ENCODE data around the gene IGF1.
"Not testable (repeated sequence)": the region's sequence is repeated elsewhere in the genome, so short reads cannot be mapped to it uniquely, and the experiment has no call there.

IGF1 gene

DNA sequence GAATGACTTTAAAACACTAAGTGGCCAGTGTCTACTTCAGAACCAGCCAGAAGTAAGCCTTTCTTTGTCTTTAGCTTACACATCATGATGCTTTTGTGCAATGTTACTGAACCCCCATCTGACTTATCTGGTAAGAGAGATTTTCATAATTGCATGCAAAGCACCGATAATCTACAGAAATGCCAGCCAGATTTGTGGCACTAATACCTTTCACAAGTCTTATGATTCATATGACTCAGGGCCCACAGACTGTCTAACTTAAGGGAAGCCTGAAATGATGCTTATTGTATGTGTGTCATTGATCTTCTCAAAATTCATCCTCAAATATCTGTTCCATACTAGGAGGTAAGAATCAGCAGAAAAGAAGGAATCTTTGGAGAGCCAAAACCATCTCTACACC is 18.0 kb downstream of the IGF1 start:
- H3K4me1 ChIP-seq (ENCODE audit: control insufficient read depth, insufficient read depth, low read length), result no peaks in the 10 kb centered on the region
- no peaks in the 10 kb centered on the region for H3K9me3 ChIP-seq (ENCODE audit: control insufficient read depth, insufficient read depth, low read length)
- no peaks in the 10 kb centered on the region for H3K27me3 ChIP-seq (ENCODE audit: control insufficient read depth, insufficient read depth, low read length)
- H3K4me3 ChIP-seq (ENCODE audit: low read depth, low read length), result no peak overlapping the region
- H3K9ac ChIP-seq (ENCODE audit: low read depth, low read length), result no peak overlapping the region
- H3K36me3 ChIP-seq (ENCODE audit: control insufficient read depth, insufficient read depth, low read length), result no peaks in the 10 kb centered on the region
- no peak overlapping the region for H3K27ac ChIP-seq (ENCODE audit: low read depth, low read length)

DNA sequence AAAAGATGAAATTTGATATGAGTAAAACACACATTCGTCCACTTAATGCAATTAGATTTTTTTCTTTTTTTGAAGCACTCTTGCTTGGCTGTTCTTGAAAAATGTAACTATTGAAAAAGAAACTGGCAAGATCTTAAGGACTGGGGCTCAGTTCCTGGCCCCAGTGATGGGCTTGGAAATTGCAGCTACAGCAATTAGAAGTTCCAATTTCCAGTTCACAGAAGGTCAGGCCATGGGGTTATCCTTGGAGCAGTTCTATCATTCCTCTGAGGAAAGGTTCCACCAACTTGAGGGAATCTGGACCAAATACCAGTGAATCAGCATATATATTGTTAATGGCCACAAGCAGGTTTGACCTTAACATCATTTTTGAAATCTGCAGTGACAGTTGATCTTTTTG is 18.9 kb downstream of the IGF1 start:
- no peak overlapping the region for H3K9ac ChIP-seq (ENCODE audit: low read depth, low read length)
- H3K9me3 ChIP-seq (ENCODE audit: control insufficient read depth, insufficient read depth, low read length), result no peaks in the 10 kb centered on the region
- no peaks in the 10 kb centered on the region for H3K27me3 ChIP-seq (ENCODE audit: control insufficient read depth, insufficient read depth, low read length)
- H3K4me1 ChIP-seq (ENCODE audit: control insufficient read depth, insufficient read depth, low read length), result no peaks in the 10 kb centered on the region
- no peak overlapping the region for H3K27ac ChIP-seq (ENCODE audit: low read depth, low read length)
- H3K36me3 ChIP-seq (ENCODE audit: control insufficient read depth, insufficient read depth, low read length), result no peaks in the 10 kb centered on the region
- no peak overlapping the region for H3K4me3 ChIP-seq (ENCODE audit: low read depth, low read length)

- H3K4me1 ChIP-seq (ENCODE audit: control insufficient read depth, insufficient read depth, low read length), result no peaks in the 10 kb centered on the region
- H3K27ac ChIP-seq (ENCODE audit: low read depth, low read length), result no peak overlapping the region
- H3K36me3 ChIP-seq (ENCODE audit: control insufficient read depth, insufficient read depth, low read length), result no peaks in the 10 kb centered on the region
- no peaks in the 10 kb centered on the region for H3K9me3 ChIP-seq (ENCODE audit: control insufficient read depth, insufficient read depth, low read length)
- H3K9ac ChIP-seq (ENCODE audit: low read depth, low read length), result no peak overlapping the region
- no peak overlapping the region for H3K4me3 ChIP-seq (ENCODE audit: low read depth, low read length)
- no peaks in the 10 kb centered on the region for H3K27me3 ChIP-seq (ENCODE audit: control insufficient read depth, insufficient read depth, low read length)
Observed at GRCh38 chr12:102459314-102459713, 21.0 kb downstream of the IGF1 start.

DNA sequence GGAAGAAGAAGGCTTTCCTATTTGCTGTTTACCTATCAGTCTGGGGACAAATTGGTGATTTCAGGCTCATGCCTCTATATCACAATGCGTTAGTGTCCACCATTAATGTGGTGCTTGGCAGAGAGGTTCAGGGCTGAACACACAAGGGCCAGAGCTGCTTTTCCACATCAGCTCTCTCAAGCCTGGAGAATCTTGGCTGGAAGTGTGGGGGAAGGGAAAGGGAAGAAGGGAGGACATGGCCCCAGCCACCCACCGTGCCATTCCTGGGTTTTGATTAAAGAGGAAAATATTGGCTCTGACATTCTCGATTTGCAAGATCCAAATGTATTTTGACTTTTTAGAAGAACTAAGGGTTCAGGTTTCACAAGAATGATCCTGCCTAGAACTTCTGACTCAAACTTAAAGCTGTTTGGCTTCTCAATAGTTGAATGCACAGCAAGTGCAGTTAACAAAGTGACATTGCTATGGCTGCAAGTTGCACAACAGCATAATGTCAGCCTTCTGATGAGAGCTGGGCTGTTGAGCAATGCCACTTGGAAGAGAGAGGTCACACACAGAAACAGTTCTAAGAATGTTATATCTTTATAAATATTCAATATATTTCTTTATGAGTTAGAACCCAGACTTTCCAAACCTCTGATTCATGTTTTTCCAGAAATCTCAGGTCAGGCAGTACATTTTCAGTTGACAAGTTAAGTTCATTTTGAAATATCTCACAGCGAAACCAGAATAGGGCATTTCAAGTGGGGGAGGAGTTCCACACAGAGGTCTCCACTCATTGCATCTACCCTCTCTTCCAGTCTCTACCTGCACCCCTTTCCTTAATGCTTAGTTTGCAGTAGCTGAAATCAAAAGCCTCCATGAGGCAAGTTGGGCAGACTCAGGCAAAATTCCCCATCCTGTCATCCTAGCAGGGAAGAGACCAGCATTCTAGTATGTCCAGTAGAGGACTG is 25.3 kb downstream of the IGF1 start:
- H3K27ac ChIP-seq (ENCODE audit: low read depth, low read length), result no peak overlapping the region
- 0 out of 2 replicates have a peak, but pooled peaks cover 5% of the 10 kb centered on the region for H3K4me1 ChIP-seq (ENCODE audit: control insufficient read depth, insufficient read depth, low read length)
- no peaks in the 10 kb centered on the region for H3K9me3 ChIP-seq (ENCODE audit: control insufficient read depth, insufficient read depth, low read length)
- H3K4me3 ChIP-seq (ENCODE audit: low read depth, low read length), result no peak overlapping the region
- H3K36me3 ChIP-seq (ENCODE audit: control insufficient read depth, insufficient read depth, low read length), result no peaks in the 10 kb centered on the region
- no peak overlapping the region for H3K9ac ChIP-seq (ENCODE audit: low read depth, low read length)
- no peaks in the 10 kb centered on the region for H3K27me3 ChIP-seq (ENCODE audit: control insufficient read depth, insufficient read depth, low read length)

- Histone ChIP-seq H3K4me3 (ENCODE audit: low read depth, low read length) (no peak overlapping the region), H3K27me3 (ENCODE audit: control insufficient read depth, insufficient read depth, low read length) (no peaks in the 10 kb centered on the region), H3K9ac (ENCODE audit: low read depth, low read length) (no peak overlapping the region), H3K4me1 (ENCODE audit: control insufficient read depth, insufficient read depth, low read length) (0 out of 2 replicates have a peak, but pooled peaks cover 5% of the 10 kb centered on the region), H3K36me3 (ENCODE audit: control insufficient read depth, insufficient read depth, low read length) (no peaks in the 10 kb centered on the region), H3K27ac (ENCODE audit: low read depth, low read length) (no peak overlapping the region), H3K9me3 (ENCODE audit: control insufficient read depth, insufficient read depth, low read length) (no peaks in the 10 kb centered on the region)
Observed at GRCh38 chr12:102454330-102454729, 26.0 kb downstream of the IGF1 start.

GRCh38 chr12:102452605-102453004 is 27.8 kb downstream of the IGF1 start:
- H3K27me3 ChIP-seq (ENCODE audit: control insufficient read depth, insufficient read depth, low read length), result no peaks in the 10 kb centered on the region

GRCh38 chr12:102449018-102449417 is 31.3 kb downstream of the IGF1 start:
- not testable (repeated sequence) for H3K9ac ChIP-seq (ENCODE audit: low read depth, low read length); H3K27me3 ChIP-seq (ENCODE audit: control insufficient read depth, insufficient read depth, low read length); H3K36me3 ChIP-seq (ENCODE audit: control insufficient read depth, insufficient read depth, low read length); H3K27ac ChIP-seq (ENCODE audit: low read depth, low read length); H3K4me1 ChIP-seq (ENCODE audit: control insufficient read depth, insufficient read depth, low read length); H3K4me3 ChIP-seq (ENCODE audit: low read depth, low read length); H3K9me3 ChIP-seq (ENCODE audit: control insufficient read depth, insufficient read depth, low read length)

More at GRCh38 chr12:102452605-102453004, 27.8 kb downstream of the IGF1 start:
- 0 out of 2 replicates have a peak, but pooled peaks cover 5% of the 10 kb centered on the region for H3K4me1 ChIP-seq (ENCODE audit: control insufficient read depth, insufficient read depth, low read length)
- no peak overlapping the region for H3K9ac ChIP-seq (ENCODE audit: low read depth, low read length)
- H3K4me3 ChIP-seq (ENCODE audit: low read depth, low read length), result no peak overlapping the region
- H3K27ac ChIP-seq (ENCODE audit: low read depth, low read length), result no peak overlapping the region
- no peaks in the 10 kb centered on the region for H3K9me3 ChIP-seq (ENCODE audit: control insufficient read depth, insufficient read depth, low read length)
- no peaks in the 10 kb centered on the region for H3K36me3 ChIP-seq (ENCODE audit: control insufficient read depth, insufficient read depth, low read length)

DNA sequence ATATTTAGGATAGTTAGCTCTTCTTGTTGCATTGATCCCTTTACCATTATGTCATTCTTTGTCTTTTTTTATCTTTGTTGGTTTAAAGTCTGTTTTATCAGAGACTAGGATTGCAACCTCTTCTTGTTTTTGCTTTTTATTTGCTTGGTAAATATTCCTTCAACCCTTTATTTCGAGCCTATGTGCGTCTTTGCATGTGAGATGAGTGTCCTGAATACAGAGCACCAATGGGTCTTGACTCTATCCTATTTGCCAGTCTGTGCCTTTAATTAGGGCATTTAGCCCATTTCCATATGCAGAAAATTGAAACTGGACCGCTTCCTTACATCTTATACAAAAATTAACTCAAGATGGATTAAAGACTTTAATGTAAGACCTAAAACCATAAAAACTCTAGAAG is 32.9 kb downstream of the IGF1 start:
- H3K4me3 ChIP-seq (ENCODE audit: low read depth, low read length); H3K36me3 ChIP-seq (ENCODE audit: control insufficient read depth, insufficient read depth, low read length); H3K9ac ChIP-seq (ENCODE audit: low read depth, low read length); H3K27ac ChIP-seq (ENCODE audit: low read depth, low read length); H3K4me1 ChIP-seq (ENCODE audit: control insufficient read depth, insufficient read depth, low read length); H3K9me3 ChIP-seq (ENCODE audit: control insufficient read depth, insufficient read depth, low read length); H3K27me3 ChIP-seq (ENCODE audit: control insufficient read depth, insufficient read depth, low read length): not testable (repeated sequence)

GRCh38 chr12:102444707-102445106 is 35.7 kb downstream of the IGF1 start:
- H3K9ac ChIP-seq (ENCODE audit: low read depth, low read length), result no peak overlapping the region
- no peak overlapping the region for H3K27ac ChIP-seq (ENCODE audit: low read depth, low read length)
- H3K36me3 ChIP-seq (ENCODE audit: control insufficient read depth, insufficient read depth, low read length), result no peaks in the 10 kb centered on the region
- peaks cover 3% of the 10 kb centered on the region; the same call in 1 of the 2 replicates for H3K9me3 ChIP-seq (ENCODE audit: control insufficient read depth, insufficient read depth, low read length)
- H3K4me3 ChIP-seq (ENCODE audit: low read depth, low read length), result no peak overlapping the region
- no peaks in the 10 kb centered on the region for H3K4me1 ChIP-seq (ENCODE audit: control insufficient read depth, insufficient read depth, low read length)
- no peaks in the 10 kb centered on the region for H3K27me3 ChIP-seq (ENCODE audit: control insufficient read depth, insufficient read depth, low read length)

GRCh38 chr12:102444093-102444492 is 36.3 kb downstream of the IGF1 start:
- Histone ChIP-seq H3K9ac (ENCODE audit: low read depth, low read length) (no peak overlapping the region), H3K4me3 (ENCODE audit: low read depth, low read length) (no peak overlapping the region), H3K9me3 (ENCODE audit: control insufficient read depth, insufficient read depth, low read length) (peaks cover 3% of the 10 kb centered on the region; the same call in 1 of the 2 replicates), H3K27me3 (ENCODE audit: control insufficient read depth, insufficient read depth, low read length) (no peaks in the 10 kb centered on the region), H3K27ac (ENCODE audit: low read depth, low read length) (no peak overlapping the region), H3K4me1 (ENCODE audit: control insufficient read depth, insufficient read depth, low read length) (no peaks in the 10 kb centered on the region), H3K36me3 (ENCODE audit: control insufficient read depth, insufficient read depth, low read length) (no peaks in the 10 kb centered on the region)

DNA sequence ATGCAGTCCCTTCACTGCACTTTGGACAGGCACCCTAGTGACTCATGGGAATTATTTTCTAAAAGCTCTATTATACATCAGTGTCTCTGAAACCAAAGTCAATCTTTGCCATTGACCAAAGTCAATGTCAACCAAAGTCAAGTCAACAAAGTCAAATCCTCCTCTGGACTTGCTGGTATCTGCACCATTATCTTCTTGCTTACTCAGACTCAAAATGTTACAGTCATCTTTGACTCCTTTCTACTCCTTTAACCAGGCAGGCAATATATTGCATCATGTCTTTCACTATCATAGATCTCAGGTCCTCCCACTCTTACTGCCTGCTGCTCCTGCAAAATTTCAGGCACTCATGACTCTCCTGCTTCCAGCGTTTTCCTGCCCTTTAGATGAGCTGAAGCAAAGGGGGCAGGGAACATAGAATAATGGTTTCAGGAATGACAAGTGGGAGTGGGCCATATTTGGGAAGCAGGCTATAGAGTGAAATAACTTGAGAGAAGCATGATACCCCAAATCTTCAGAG is 39.2 kb downstream of the IGF1 start:
- H3K9me3 ChIP-seq (ENCODE audit: control insufficient read depth, insufficient read depth, low read length), result peaks cover 3% of the 10 kb centered on the region; the same call in 1 of the 2 replicates
- no peak overlapping the region for H3K4me3 ChIP-seq (ENCODE audit: low read depth, low read length)
- H3K9ac ChIP-seq (ENCODE audit: low read depth, low read length), result no peak overlapping the region
- H3K27ac ChIP-seq (ENCODE audit: low read depth, low read length), result no peak overlapping the region
- H3K36me3 ChIP-seq (ENCODE audit: control insufficient read depth, insufficient read depth, low read length), result no peaks in the 10 kb centered on the region
- no peaks in the 10 kb centered on the region for H3K4me1 ChIP-seq (ENCODE audit: control insufficient read depth, insufficient read depth, low read length)
- H3K27me3 ChIP-seq (ENCODE audit: control insufficient read depth, insufficient read depth, low read length), result no peaks in the 10 kb centered on the region

Data from HUES48 (cell line).